GM18868 (cell line): ENCODE measurements around the gene PLS3.

Source experiments
- ATAC-seq: cut with Tn5 transposase; IDR thresholded peaks from one replicate; pipeline ENCODE4 v1.9.1; 2021; ENCODE audit warnings: mild to moderate bottlenecking, moderate library complexity; ENCODE audit not compliant: unreplicated experiment

PLS3 gene

GRCh38 chrX:115687595-115687994 lies 126.6 kb downstream of the PLS3 start:
- ATAC-seq = no peak

- ATAC-seq = no peak
Observed at GRCh38 chrX:115689931-115690330, 129.0 kb downstream of the PLS3 start.

GRCh38 chrX:115690511-115691216 lies 129.7 kb downstream of the PLS3 start:
- peak; percentile 96 for ATAC-seq

DNA sequence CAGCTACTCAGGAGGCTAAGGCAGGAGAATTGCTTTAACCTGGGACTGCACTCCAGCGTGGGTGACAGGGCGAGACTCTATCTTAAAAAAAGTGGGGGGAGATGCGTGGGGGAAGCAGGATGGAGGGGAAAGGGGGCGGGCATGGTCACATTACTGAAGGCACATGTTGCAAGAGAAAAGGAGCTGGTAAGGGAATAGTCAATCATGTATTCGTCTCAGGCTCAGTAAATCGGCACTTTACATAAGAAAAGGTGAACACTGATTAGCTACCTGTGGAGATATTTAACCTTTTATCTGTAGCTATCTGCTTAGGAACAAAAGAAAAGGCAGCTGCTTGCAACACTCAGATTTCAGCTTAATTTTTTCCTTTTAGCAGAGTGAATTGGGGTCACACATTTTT lies 132.5 kb downstream of the PLS3 start:
- no peak for ATAC-seq

DNA sequence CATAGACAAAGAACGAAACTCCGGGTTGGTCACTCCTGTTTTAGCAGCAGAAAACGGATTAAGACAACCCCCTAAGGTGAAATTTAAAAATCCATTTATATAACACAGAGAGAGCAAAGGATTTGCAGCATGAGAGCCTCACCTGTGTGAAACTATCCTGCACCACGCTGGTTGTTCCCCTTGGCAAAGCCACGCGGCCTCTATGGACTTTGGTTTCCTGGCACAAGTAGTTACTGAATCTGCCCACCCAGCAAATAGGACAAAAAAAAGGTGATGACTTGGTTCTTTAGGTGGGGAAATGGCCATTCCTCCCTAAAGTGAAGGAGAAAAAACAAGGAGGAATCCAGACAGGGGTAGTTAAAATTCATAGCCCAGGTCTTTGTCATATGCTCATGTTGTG lies 133.1 kb downstream of the PLS3 start:
- ATAC-seq = no peak

GRCh38 chrX:115696039-115696438 lies 135.1 kb downstream of the PLS3 start:
- ATAC-seq = no peak

DNA sequence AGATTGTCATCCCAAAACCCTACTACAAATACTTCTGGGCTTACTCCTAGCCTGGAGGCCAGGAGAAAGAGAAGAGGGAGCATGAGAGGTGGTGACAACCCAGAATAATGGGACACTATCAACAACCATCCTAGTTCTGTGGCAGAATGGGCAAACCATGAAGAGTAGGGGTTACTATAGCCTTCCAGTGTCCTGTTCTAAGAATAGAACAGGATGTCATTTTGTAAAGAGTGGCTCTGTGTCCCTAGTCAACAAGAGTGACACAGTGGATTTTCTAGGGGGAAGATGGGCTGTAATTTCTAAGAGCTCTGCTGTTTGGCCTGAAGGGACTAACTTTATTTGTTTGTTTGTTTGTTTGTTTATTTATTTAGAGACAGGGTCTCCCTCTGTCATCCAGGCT lies 136.0 kb downstream of the PLS3 start:
- ATAC-seq = no peak

GRCh38 chrX:115697806-115698205 lies 136.8 kb downstream of the PLS3 start:
- no peak for ATAC-seq
